Measurements from ENCODE around the gene SLC1A6.

SLC1A6 gene

GRCh38 chr19:14916848-14917247, 62.8 kb downstream of the SLC1A6 start:
- H3K9ac ChIP-seq (ENCODE audit: low read length): no peak overlapping the region
- no peaks in the 10 kb centered on the region for H4K20me1 ChIP-seq (ENCODE audit: insufficient read depth, low read length)
- H3K4me2 ChIP-seq (ENCODE audit: low read length): no peak overlapping the region
- no peaks in the 10 kb centered on the region for H3F3A ChIP-seq (ENCODE audit: insufficient read depth, low read length)
- no peak overlapping the region for H3K4me3 ChIP-seq (ENCODE audit: low read depth, low read length, poor library complexity, severe bottlenecking)
- H2AFZ ChIP-seq (ENCODE audit: low read length): no peak overlapping the region
- no peaks in the 10 kb centered on the region for H3K9me2 ChIP-seq (ENCODE audit: low read depth, low read length)
- no peak for TF ChIP-seq EZH2 (IDR thresholded peaks at IDR 0.05; ENCODE audit: borderline replicate concordance, low read length)
- TF ChIP-seq, protein P1, sequence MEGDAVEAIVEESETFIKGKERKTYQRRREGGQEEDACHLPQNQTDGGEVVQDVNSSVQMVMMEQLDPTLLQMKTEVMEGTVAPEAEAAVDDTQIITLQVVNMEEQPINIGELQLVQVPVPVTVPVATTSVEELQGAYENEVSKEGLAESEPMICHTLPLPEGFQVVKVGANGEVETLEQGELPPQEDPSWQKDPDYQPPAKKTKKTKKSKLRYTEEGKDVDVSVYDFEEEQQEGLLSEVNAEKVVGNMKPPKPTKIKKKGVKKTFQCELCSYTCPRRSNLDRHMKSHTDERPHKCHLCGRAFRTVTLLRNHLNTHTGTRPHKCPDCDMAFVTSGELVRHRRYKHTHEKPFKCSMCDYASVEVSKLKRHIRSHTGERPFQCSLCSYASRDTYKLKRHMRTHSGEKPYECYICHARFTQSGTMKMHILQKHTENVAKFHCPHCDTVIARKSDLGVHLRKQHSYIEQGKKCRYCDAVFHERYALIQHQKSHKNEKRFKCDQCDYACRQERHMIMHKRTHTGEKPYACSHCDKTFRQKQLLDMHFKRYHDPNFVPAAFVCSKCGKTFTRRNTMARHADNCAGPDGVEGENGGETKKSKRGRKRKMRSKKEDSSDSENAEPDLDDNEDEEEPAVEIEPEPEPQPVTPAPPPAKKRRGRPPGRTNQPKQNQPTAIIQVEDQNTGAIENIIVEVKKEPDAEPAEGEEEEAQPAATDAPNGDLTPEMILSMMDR (IDR thresholded peaks at IDR 0.05; ENCODE audit: low read length): no peak
- H3K36me3 ChIP-seq (ENCODE audit: insufficient read depth, low read length): no peaks in the 10 kb centered on the region
- no peaks in the 10 kb centered on the region for H3K4me1 ChIP-seq (ENCODE audit: insufficient read depth, low read length, severe bottlenecking)
- H3K27ac ChIP-seq (ENCODE audit: low read depth, low read length, poor library complexity, severe bottlenecking): no peak overlapping the region
- no peaks in the 10 kb centered on the region; the same call in 1 of the 2 replicates for H3K27me3 ChIP-seq (ENCODE audit: insufficient read depth, low read length)
- H3K79me2 ChIP-seq (ENCODE audit: insufficient read depth, low read length): no peaks in the 10 kb centered on the region
- no peaks in the 10 kb centered on the region for H3K9me3 ChIP-seq (ENCODE audit: low read length)

DNA sequence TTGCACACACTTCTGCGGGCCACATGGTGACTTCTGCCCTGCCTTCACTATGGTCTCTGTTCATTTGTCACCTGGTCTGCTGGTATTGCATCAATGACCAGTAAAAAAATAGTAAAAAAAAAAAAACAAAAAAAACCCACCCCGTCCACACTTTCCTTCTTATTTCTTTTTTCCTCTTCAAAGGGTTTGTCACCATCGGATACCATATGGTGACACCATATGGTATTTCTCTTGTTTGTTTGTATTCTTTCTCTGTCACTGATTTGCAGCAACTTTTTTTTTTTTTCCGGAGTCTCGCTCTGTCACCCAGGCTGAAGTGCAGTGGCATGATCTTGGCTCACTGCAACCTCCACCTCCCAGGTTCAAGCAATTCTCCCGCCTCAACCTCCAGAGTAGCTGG, 64.5 kb downstream of the SLC1A6 start:
- no peaks in the 10 kb centered on the region for H4K20me1 ChIP-seq (ENCODE audit: insufficient read depth, low read length)
- H2AFZ ChIP-seq (ENCODE audit: low read length): no peak overlapping the region
- no peaks in the 10 kb centered on the region for H3F3A ChIP-seq (ENCODE audit: insufficient read depth, low read length)
- H3K4me2 ChIP-seq (ENCODE audit: low read length): no peak overlapping the region
- no peak overlapping the region for H3K4me3 ChIP-seq (ENCODE audit: low read depth, low read length, poor library complexity, severe bottlenecking)
- H3K9ac ChIP-seq (ENCODE audit: low read length): no peak overlapping the region
- no peaks in the 10 kb centered on the region for H3K79me2 ChIP-seq (ENCODE audit: insufficient read depth, low read length)
- H3K27me3 ChIP-seq (ENCODE audit: insufficient read depth, low read length): no peaks in the 10 kb centered on the region; the same call in 1 of the 2 replicates
- no peaks in the 10 kb centered on the region for H3K36me3 ChIP-seq (ENCODE audit: insufficient read depth, low read length)
- H3K9me3 ChIP-seq (ENCODE audit: low read length): no peaks in the 10 kb centered on the region
- H3K9me2 ChIP-seq (ENCODE audit: low read depth, low read length): no peaks in the 10 kb centered on the region
- H3K4me1 ChIP-seq (ENCODE audit: insufficient read depth, low read length, severe bottlenecking): no peaks in the 10 kb centered on the region
- TF ChIP-seq EZH2 (IDR thresholded peaks at IDR 0.05; ENCODE audit: borderline replicate concordance, low read length): no peak
- TF ChIP-seq, protein P1 (IDR thresholded peaks at IDR 0.05; ENCODE audit: low read length): no peak
- no peak overlapping the region for H3K27ac ChIP-seq (ENCODE audit: low read depth, low read length, poor library complexity, severe bottlenecking)

- Histone ChIP-seq H3K27me3 (ENCODE audit: insufficient read depth, low read length) (no peaks in the 10 kb centered on the region), H3K4me3 (ENCODE audit: low read depth, low read length, poor library complexity, severe bottlenecking) (no peak overlapping the region), H3K9ac (ENCODE audit: low read length) (no peak overlapping the region), H3K9me2 (ENCODE audit: low read depth, low read length) (no peaks in the 10 kb centered on the region), H3K4me1 (ENCODE audit: insufficient read depth, low read length, severe bottlenecking) (no peaks in the 10 kb centered on the region), H4K20me1 (ENCODE audit: insufficient read depth, low read length) (no peaks in the 10 kb centered on the region), H3K79me2 (ENCODE audit: insufficient read depth, low read length) (no peaks in the 10 kb centered on the region), H3K4me2 (ENCODE audit: low read length) (no peak overlapping the region), H3F3A (ENCODE audit: insufficient read depth, low read length) (no peaks in the 10 kb centered on the region), H2AFZ (ENCODE audit: low read length) (no peak overlapping the region), H3K9me3 (ENCODE audit: low read length) (no peaks in the 10 kb centered on the region), H3K36me3 (ENCODE audit: insufficient read depth, low read length) (no peaks in the 10 kb centered on the region), H3K27ac (ENCODE audit: low read depth, low read length, poor library complexity, severe bottlenecking) (no peak overlapping the region)
- no peak for TF ChIP-seq EZH2 (IDR thresholded peaks at IDR 0.05; ENCODE audit: borderline replicate concordance, low read length)
- TF ChIP-seq, protein P1 (IDR thresholded peaks at IDR 0.05; ENCODE audit: low read length): no peak
Observed at GRCh38 chr19:14906711-14907110, 73.0 kb downstream of the SLC1A6 start.
